ENCODE data around the gene HTR2A.

Gene HTR2A

GRCh38 chr13:46846726-46847125 lies 50.1 kb downstream of the HTR2A start:
- H3K27me3 ChIP-seq (ENCODE audit: control insufficient read depth in 1 of 2, insufficient read depth in 2 of 2, low read length in 2 of 2) = no peaks in the 10 kb centered on the region
- no peak overlapping the region for H3K4me3 ChIP-seq (ENCODE audit: low read length in 2 of 2)
- no peaks in the 10 kb centered on the region for H3K36me3 ChIP-seq (ENCODE audit: control insufficient read depth in 2 of 2, insufficient read depth in 2 of 2, low read length in 2 of 2)

GRCh38 chr13:46845146-46845545 lies 51.7 kb downstream of the HTR2A start:
- Histone ChIP-seq H3K4me3 (ENCODE audit: low read length in 2 of 2) (no peak overlapping the region), H3K36me3 (ENCODE audit: control insufficient read depth in 2 of 2, insufficient read depth in 2 of 2, low read length in 2 of 2) (no peaks in the 10 kb centered on the region), H3K9me3 (ENCODE audit: control insufficient read depth in 2 of 2, low read length in 2 of 2) (no peaks in the 10 kb centered on the region), H3K4me1 (ENCODE audit: control insufficient read depth, insufficient read depth, low read length) (no peaks in the 10 kb centered on the region), H3K9ac (ENCODE audit: low read length in 2 of 2) (no peak overlapping the region), H3K27me3 (ENCODE audit: control insufficient read depth in 1 of 2, insufficient read depth in 2 of 2, low read length in 2 of 2) (no peaks in the 10 kb centered on the region), H3K27ac (ENCODE audit: low read length) (no peak overlapping the region)

More at GRCh38 chr13:46846726-46847125, 50.1 kb downstream of the HTR2A start:
- Histone ChIP-seq H3K9me3 (ENCODE audit: control insufficient read depth in 2 of 2, low read length in 2 of 2) (no peaks in the 10 kb centered on the region), H3K27ac (ENCODE audit: low read length) (no peak overlapping the region), H3K9ac (ENCODE audit: low read length in 2 of 2) (no peak overlapping the region), H3K4me1 (ENCODE audit: control insufficient read depth, insufficient read depth, low read length) (no peaks in the 10 kb centered on the region)

GRCh38 chr13:46844431-46844830 lies 52.4 kb downstream of the HTR2A start:
- H3K36me3 ChIP-seq (ENCODE audit: control insufficient read depth in 2 of 2, insufficient read depth in 2 of 2, low read length in 2 of 2) = no peaks in the 10 kb centered on the region
- H3K9ac ChIP-seq (ENCODE audit: low read length in 2 of 2) = no peak overlapping the region
- no peak overlapping the region for H3K4me3 ChIP-seq (ENCODE audit: low read length in 2 of 2)
- H3K27ac ChIP-seq (ENCODE audit: low read length) = no peak overlapping the region
- no peaks in the 10 kb centered on the region for H3K9me3 ChIP-seq (ENCODE audit: control insufficient read depth in 2 of 2, low read length in 2 of 2)
- no peaks in the 10 kb centered on the region for H3K27me3 ChIP-seq (ENCODE audit: control insufficient read depth in 1 of 2, insufficient read depth in 2 of 2, low read length in 2 of 2)
- no peaks in the 10 kb centered on the region for H3K4me1 ChIP-seq (ENCODE audit: control insufficient read depth, insufficient read depth, low read length)

- Histone ChIP-seq H3K27ac (ENCODE audit: low read length) (no peak overlapping the region), H3K9ac (ENCODE audit: low read length in 2 of 2) (no peak overlapping the region), H3K4me3 (ENCODE audit: low read length in 2 of 2) (no peak overlapping the region), H3K27me3 (ENCODE audit: control insufficient read depth in 1 of 2, insufficient read depth in 2 of 2, low read length in 2 of 2) (no peaks in the 10 kb centered on the region), H3K9me3 (ENCODE audit: control insufficient read depth in 2 of 2, low read length in 2 of 2) (no peaks in the 10 kb centered on the region), H3K36me3 (ENCODE audit: control insufficient read depth in 2 of 2, insufficient read depth in 2 of 2, low read length in 2 of 2) (no peaks in the 10 kb centered on the region), H3K4me1 (ENCODE audit: control insufficient read depth, insufficient read depth, low read length) (no peaks in the 10 kb centered on the region)
Measured at GRCh38 chr13:46839399-46839798, 57.5 kb downstream of the HTR2A start.

- Histone ChIP-seq H3K9ac (ENCODE audit: low read length in 2 of 2) (no peak overlapping the region), H3K27me3 (ENCODE audit: control insufficient read depth in 1 of 2, insufficient read depth in 2 of 2, low read length in 2 of 2) (no peaks in the 10 kb centered on the region), H3K36me3 (ENCODE audit: control insufficient read depth in 2 of 2, insufficient read depth in 2 of 2, low read length in 2 of 2) (no peaks in the 10 kb centered on the region), H3K4me3 (ENCODE audit: low read length in 2 of 2) (no peak overlapping the region), H3K9me3 (ENCODE audit: control insufficient read depth in 2 of 2, low read length in 2 of 2) (no peaks in the 10 kb centered on the region), H3K4me1 (ENCODE audit: control insufficient read depth, insufficient read depth, low read length) (no peaks in the 10 kb centered on the region), H3K27ac (ENCODE audit: low read length) (no peak overlapping the region)
Measured at GRCh38 chr13:46834657-46835056, 62.2 kb downstream of the HTR2A start.

GRCh38 chr13:46831588-46832194 lies 65.2 kb downstream of the HTR2A start:
- no peaks in the 10 kb centered on the region for H3K9me3 ChIP-seq (ENCODE audit: control insufficient read depth in 2 of 2, low read length in 2 of 2)
- no peak overlapping the region for H3K27ac ChIP-seq (ENCODE audit: low read length)
- H3K27me3 ChIP-seq (ENCODE audit: control insufficient read depth in 1 of 2, insufficient read depth in 2 of 2, low read length in 2 of 2) = no peaks in the 10 kb centered on the region
- no peaks in the 10 kb centered on the region for H3K4me1 ChIP-seq (ENCODE audit: control insufficient read depth, insufficient read depth, low read length)
- no peak overlapping the region for H3K9ac ChIP-seq (ENCODE audit: low read length in 2 of 2)
- no peaks in the 10 kb centered on the region for H3K36me3 ChIP-seq (ENCODE audit: control insufficient read depth in 2 of 2, insufficient read depth in 2 of 2, low read length in 2 of 2)
- no peak overlapping the region for H3K4me3 ChIP-seq (ENCODE audit: low read length in 2 of 2)

GRCh38 chr13:46830405-46831005 lies 66.3 kb downstream of the HTR2A start:
- no peaks in the 10 kb centered on the region for H3K36me3 ChIP-seq (ENCODE audit: control insufficient read depth in 2 of 2, insufficient read depth in 2 of 2, low read length in 2 of 2)
- no peaks in the 10 kb centered on the region for H3K4me1 ChIP-seq (ENCODE audit: control insufficient read depth, insufficient read depth, low read length)
- no peak overlapping the region for H3K9ac ChIP-seq (ENCODE audit: low read length in 2 of 2)
- H3K4me3 ChIP-seq (ENCODE audit: low read length in 2 of 2) = no peak overlapping the region
- no peaks in the 10 kb centered on the region for H3K9me3 ChIP-seq (ENCODE audit: control insufficient read depth in 2 of 2, low read length in 2 of 2)
- no peak overlapping the region for H3K27ac ChIP-seq (ENCODE audit: low read length)
- no peaks in the 10 kb centered on the region for H3K27me3 ChIP-seq (ENCODE audit: control insufficient read depth in 1 of 2, insufficient read depth in 2 of 2, low read length in 2 of 2)

GRCh38 chr13:46822551-46822950 lies 74.3 kb downstream of the HTR2A start:
- Histone ChIP-seq H3K4me3 (ENCODE audit: low read length in 2 of 2) (no peak overlapping the region), H3K27me3 (ENCODE audit: control insufficient read depth in 1 of 2, insufficient read depth in 2 of 2, low read length in 2 of 2) (no peaks in the 10 kb centered on the region), H3K9me3 (ENCODE audit: control insufficient read depth in 2 of 2, low read length in 2 of 2) (no peaks in the 10 kb centered on the region), H3K27ac (ENCODE audit: low read length) (no peak overlapping the region), H3K9ac (ENCODE audit: low read length in 2 of 2) (no peak overlapping the region), H3K36me3 (ENCODE audit: control insufficient read depth in 2 of 2, insufficient read depth in 2 of 2, low read length in 2 of 2) (no peaks in the 10 kb centered on the region), H3K4me1 (ENCODE audit: control insufficient read depth, insufficient read depth, low read length) (no peaks in the 10 kb centered on the region)

GRCh38 chr13:46817838-46818476 lies 78.9 kb downstream of the HTR2A start:
- Histone ChIP-seq H3K4me3 (ENCODE audit: low read length in 2 of 2) (no peak overlapping the region), H3K9me3 (ENCODE audit: control insufficient read depth in 2 of 2, low read length in 2 of 2) (no peaks in the 10 kb centered on the region), H3K36me3 (ENCODE audit: control insufficient read depth in 2 of 2, insufficient read depth in 2 of 2, low read length in 2 of 2) (no peaks in the 10 kb centered on the region), H3K27me3 (ENCODE audit: control insufficient read depth in 1 of 2, insufficient read depth in 2 of 2, low read length in 2 of 2) (no peaks in the 10 kb centered on the region), H3K27ac (ENCODE audit: low read length) (no peak overlapping the region), H3K9ac (ENCODE audit: low read length in 2 of 2) (no peak overlapping the region), H3K4me1 (ENCODE audit: control insufficient read depth, insufficient read depth, low read length) (no peaks in the 10 kb centered on the region)

GRCh38 chr13:46817095-46817494 lies 79.8 kb downstream of the HTR2A start:
- Histone ChIP-seq H3K9me3 (ENCODE audit: control insufficient read depth in 2 of 2, low read length in 2 of 2) (peaks cover 0 to 4% of the 10 kb centered on the region in 2 donors), H3K27ac (ENCODE audit: low read length) (no peak overlapping the region), H3K4me3 (ENCODE audit: low read length in 2 of 2) (no peak overlapping the region), H3K4me1 (ENCODE audit: control insufficient read depth, insufficient read depth, low read length) (no peaks in the 10 kb centered on the region), H3K9ac (ENCODE audit: low read length in 2 of 2) (no peak overlapping the region), H3K36me3 (ENCODE audit: control insufficient read depth in 2 of 2, insufficient read depth in 2 of 2, low read length in 2 of 2) (no peaks in the 10 kb centered on the region), H3K27me3 (ENCODE audit: control insufficient read depth in 1 of 2, insufficient read depth in 2 of 2, low read length in 2 of 2) (no peaks in the 10 kb centered on the region)

- H3K9me3 ChIP-seq (ENCODE audit: control insufficient read depth in 2 of 2, low read length in 2 of 2) = peaks cover 0 to 4% of the 10 kb centered on the region in 2 donors
- H3K9ac ChIP-seq (ENCODE audit: low read length in 2 of 2) = no peak overlapping the region
- H3K36me3 ChIP-seq (ENCODE audit: control insufficient read depth in 2 of 2, insufficient read depth in 2 of 2, low read length in 2 of 2) = no peaks in the 10 kb centered on the region
- H3K4me1 ChIP-seq (ENCODE audit: control insufficient read depth, insufficient read depth, low read length) = no peaks in the 10 kb centered on the region
- no peak overlapping the region for H3K27ac ChIP-seq (ENCODE audit: low read length)
- no peak overlapping the region for H3K4me3 ChIP-seq (ENCODE audit: low read length in 2 of 2)
- H3K27me3 ChIP-seq (ENCODE audit: control insufficient read depth in 1 of 2, insufficient read depth in 2 of 2, low read length in 2 of 2) = no peaks in the 10 kb centered on the region
Measured at GRCh38 chr13:46816371-46816770, 80.5 kb downstream of the HTR2A start.
